H1 (cell line): ENCODE measurements around the gene CASK. TPM values are rescaled to one million over a fixed set of nuclear protein-coding genes. Genes with fewer than 3 reads are reported as not detected.

Source experiments
- CTCF ChIA-PET: fragments of 300-600 bp; sonication (Branson Sonifier 250); formaldehyde crosslinking; loops from one replicate; lab custom pipeline; 2021; ENCODE audit not compliant: partially characterized antibody; lab: Charles Lee
- POLR2A ChIA-PET: fragments of 300-600 bp; sonication (Branson Sonifier 250); formaldehyde crosslinking; loops from one replicate; lab custom pipeline; 2021; ENCODE audit warnings: inconsistent platforms; ENCODE audit not compliant: partially characterized antibody; lab: Charles Lee
- DNase-seq, 2 experiments: peaks; one replicate each; pipeline versions ENCODE4 v3.0.0 to v3.0.0-alpha.2; 2010 to 2022; ENCODE audit warnings: low spot score in 2 of 2, low read depth in 1 of 2, mixed read lengths in 1 of 2
- FAIRE-seq: peaks from 2 replicates; lab custom pipeline; 2011; peaks lifted over from hg19 to GRCh38; lab: Jason Lieb, UNC
- H2AFZ ChIP-seq: 2 replicates; pipeline ENCODE4 v1.8.1; 2012; ENCODE audit warnings: low read length, inconsistent platforms
- H2AK5ac ChIP-seq: 2 replicates; pipeline ENCODE4 v1.6.1; 2013; ENCODE audit warnings: low read depth, low read length
- H2BK120ac ChIP-seq: replicated peaks from 2 replicates; pipeline ENCODE3; 2013; ENCODE audit warnings: low read depth, low read length, inconsistent platforms
- H2BK12ac ChIP-seq: 2 replicates; pipeline ENCODE4 v1.6.1; 2013; ENCODE audit warnings: low read depth, low read length
- H2BK15ac ChIP-seq: 2 replicates; pipeline ENCODE4 v1.6.1; 2013; ENCODE audit warnings: low read length
- H2BK20ac ChIP-seq: 2 replicates; pipeline ENCODE4 v1.6.1; 2013; ENCODE audit warnings: low read length
- H2BK5ac ChIP-seq: 2 replicates; pipeline ENCODE4 v1.6.1; 2013; ENCODE audit warnings: low read depth, low read length
- H3K14ac ChIP-seq: 2 replicates; pipeline ENCODE4 v1.6.1; 2013; ENCODE audit warnings: inconsistent platforms; ENCODE audit not compliant: insufficient read length
- H3K18ac ChIP-seq: 2 replicates; pipeline ENCODE4 v1.6.1; 2013; ENCODE audit warnings: low read length; ENCODE audit errors: extremely low read depth
- H3K23ac ChIP-seq: 2 replicates; pipeline ENCODE4 v1.6.1; 2013; ENCODE audit warnings: inconsistent platforms; ENCODE audit not compliant: insufficient read length
- H3K23me2 ChIP-seq: 2 replicates; pipeline ENCODE4 v1.6.1; 2013; ENCODE audit warnings: low read depth, low read length
- H3K27ac ChIP-seq: 2 replicates; pipeline ENCODE4 v1.6.1; 2011; ENCODE audit warnings: low read depth, low read length, inconsistent platforms
- H3K27me3 ChIP-seq, 4 experiments: replicated peaks in 1 of 4; 1 replicate in 1 of 4; 2 replicates in 3 of 4; pipeline versions ENCODE4 v1.6.1 to v1.8.1; 2011 to 2013; ENCODE audit warnings: low read length in 3 of 4, mild to moderate bottlenecking in 3 of 4, inconsistent platforms in 2 of 4, mixed read lengths in 2 of 4, moderate library complexity in 1 of 4; ENCODE audit not compliant: control insufficient read depth in 3 of 4, insufficient read depth in 3 of 4; ENCODE audit errors: extremely low read depth in 1 of 4
- H3K36me3 ChIP-seq, 4 experiments: 2 replicates each; pipeline versions ENCODE4 v1.6.1 to v1.8.1; 2011 to 2013; ENCODE audit warnings: mild to moderate bottlenecking in 4 of 4, low read length in 3 of 4, moderate library complexity in 2 of 4, control low read depth in 1 of 4, inconsistent platforms in 1 of 4; ENCODE audit not compliant: insufficient read depth in 4 of 4, control insufficient read depth in 2 of 4
- H3K4ac ChIP-seq: replicated peaks from 2 replicates; pipeline ENCODE3; 2013; ENCODE audit warnings: low read length, low read depth, mixed read lengths, inconsistent platforms; ENCODE audit not compliant: insufficient read length
- H3K4me1 ChIP-seq, 4 experiments: replicated peaks in 1 of 4; 1 replicate in 1 of 4; 2 replicates in 3 of 4; pipeline versions ENCODE4 v1.6.1 to v1.8.1; 2011 to 2013; ENCODE audit warnings: low read length in 3 of 4, inconsistent platforms in 2 of 4, mixed read lengths in 1 of 4; ENCODE audit not compliant: insufficient read depth in 4 of 4, control insufficient read depth in 3 of 4
- H3K4me2 ChIP-seq, 2 experiments: 2 replicates each; pipeline versions ENCODE4 v1.6.1 to v1.8.1; 2011 to 2013; ENCODE audit warnings: low read depth in 2 of 2, low read length in 2 of 2, control low read depth in 1 of 2, inconsistent platforms in 1 of 2, mild to moderate bottlenecking in 1 of 2; ENCODE audit not compliant: insufficient read depth in 1 of 2
- H3K4me3 ChIP-seq, 4 experiments: fragments of 200-600, 300-600 bp in 1 of 4; sonication (generic), shearing (Covaris generic), sonication (Bioruptor Twin) in 1 of 4; 2 replicates each; pipeline versions ENCODE4 v1.5.1 to v1.8.1; 2011 to 2016; ENCODE audit warnings: low read length in 4 of 4, low read depth in 3 of 4, control low read depth in 2 of 4, inconsistent platforms in 2 of 4, mild to moderate bottlenecking in 2 of 4, mixed read lengths in 1 of 4, moderate library complexity in 1 of 4; ENCODE audit not compliant: insufficient read depth in 2 of 4; ENCODE audit errors: extremely low read depth in 1 of 4
- H3K56ac ChIP-seq: replicated peaks from 2 replicates; pipeline ENCODE3; 2013; ENCODE audit warnings: low read depth, mild to moderate bottlenecking, mixed read lengths, low read length, inconsistent platforms; ENCODE audit not compliant: insufficient read length
- H3K79me1 ChIP-seq: 2 replicates; pipeline ENCODE4 v1.6.1; 2013; ENCODE audit warnings: low read depth, low read length, control low read depth
- H3K79me2 ChIP-seq, 2 experiments: 2 replicates each; pipeline versions ENCODE4 v1.6.1 to v1.8.1; 2012 to 2013; ENCODE audit warnings: low read length in 2 of 2, mild to moderate bottlenecking in 2 of 2, inconsistent platforms in 1 of 2; ENCODE audit not compliant: insufficient read depth in 2 of 2, control insufficient read depth in 1 of 2
- H3K9ac ChIP-seq, 4 experiments: replicated peaks in 1 of 4; 1 replicate in 1 of 4; 2 replicates in 3 of 4; pipeline versions ENCODE4 v1.6.1 to v1.8.1; 2011 to 2013; ENCODE audit warnings: low read depth in 3 of 4, low read length in 3 of 4, control low read depth in 2 of 4, mild to moderate bottlenecking in 2 of 4, moderate library complexity in 2 of 4, inconsistent platforms in 1 of 4; ENCODE audit errors: extremely low read depth in 1 of 4
- H3K9me3 ChIP-seq, 2 experiments: 2 replicates each; pipeline versions ENCODE4 v1.6.1 to v1.8.1; 2012 to 2013; ENCODE audit warnings: mild to moderate bottlenecking in 2 of 2, moderate library complexity in 2 of 2, control low read depth in 1 of 2, inconsistent platforms in 1 of 2, low read depth in 1 of 2, low read length in 1 of 2, mixed read lengths in 1 of 2; ENCODE audit not compliant: insufficient read depth in 2 of 2
- H4K20me1 ChIP-seq, 2 experiments: replicated peaks in 1 of 2; 2 replicates each; pipeline versions ENCODE3 to v1.8.1; 2011 to 2013; ENCODE audit warnings: inconsistent platforms in 2 of 2, low read length in 2 of 2, mild to moderate bottlenecking in 1 of 2; ENCODE audit not compliant: insufficient read depth in 2 of 2, control insufficient read depth in 1 of 2
- H4K5ac ChIP-seq: 2 replicates; pipeline ENCODE4 v1.6.1; 2013; ENCODE audit warnings: low read length, low read depth, mixed read lengths, inconsistent platforms; ENCODE audit not compliant: insufficient read length
- H4K8ac ChIP-seq: 2 replicates; pipeline ENCODE4 v1.8.0; 2013; ENCODE audit warnings: mild to moderate bottlenecking, moderate library complexity, low read length, inconsistent platforms; ENCODE audit not compliant: insufficient read depth; ENCODE audit errors: extremely low read depth
- H4K91ac ChIP-seq: replicated peaks from 2 replicates; pipeline ENCODE3; 2013; ENCODE audit warnings: low read length, mixed read lengths, inconsistent platforms; ENCODE audit not compliant: insufficient read length
- CEBPB ChIP-seq: IDR thresholded peaks from 2 replicates; pipeline ENCODE4 v1.6.1; 2012; ENCODE audit warnings: low read depth, low read length
- HDAC6 ChIP-seq: IDR thresholded peaks from one replicate; pipeline ENCODE4 v1.7.1; 2012; ENCODE audit warnings: low read depth, mild to moderate bottlenecking, inconsistent platforms, low read length, moderate library complexity
- KDM5A ChIP-seq: fragments of 200-600 bp; IDR thresholded peaks from 2 replicates; pipeline ENCODE4 v1.7.1; 2012; ENCODE audit warnings: mild to moderate bottlenecking, low read length, inconsistent platforms, mixed read lengths
- RFX5 ChIP-seq: IDR thresholded peaks from 2 replicates; pipeline ENCODE4 v1.6.1; 2011; ENCODE audit warnings: low read depth, low read length, improper control_type of control experiment, borderline replicate concordance
- WGBS, 2 experiments: shearing (Covaris generic) in 1 of 2; methylation state at CpG; one replicate each; pipeline versions ENCODE4 v1.1.6 to v1.1.7; 2013 to 2015; ENCODE audit warnings: low lambda C conversion rate in 2 of 2, mixed read lengths in 2 of 2, inconsistent platforms in 1 of 2, low coverage in 1 of 2, missing lambda C conversion rate in 1 of 2; ENCODE audit not compliant: insufficient replicate concordance in 2 of 2, insufficient coverage in 1 of 2, insufficient read length in 1 of 2; ENCODE audit errors: extremely low coverage in 1 of 2, missing lambda C conversion rate in 1 of 2; 5-methylcytosine and 5-hydroxymethylcytosine counted together
- polyA plus RNA-seq, 7 experiments: library from polyadenylated mRNA; depleted of rRNA in 3 of 7; stranded (reverse) in 5 of 7; unstranded in 2 of 7; fragments of >200 nt in 5 of 7; fragments of 200-250 nt in 2 of 7; gene quantifications; 1 replicate in 5 of 7; 2 replicates in 1 of 7; 4 replicates in 1 of 7; pipeline versions ENCODE4 v1.2.1 to v1.2.3, GENCODE V29; 2011 to 2013; ENCODE audit warnings: missing spikeins in 2 of 7, mixed read lengths in 2 of 7
- total RNA-seq: library from RNA; stranded (reverse); fragmentation: NEBNext Ultra II Directional; extraction: Animal tissue kit (Norgen Biotek cat#: 25700); gene quantifications from 2 replicates; pipeline ENCODE4 v1.2.1, GENCODE V29; 2021

The CASK gene
- total and polyA plus RNA-seq, 2 of the 8 experiments (the other 6 are each of a cell fraction or from before 2014, with no cell fraction given), result 21.6 to 55.1 TPM

GRCh38 chrX:41602816-41603345 lies 320.5 kb downstream of the CASK start:
- no peaks in the 10 kb centered on the region for H3K36me3 ChIP-seq
- H3K4me1 ChIP-seq, result peaks cover 0 to 8% (median under 1%) of the 10 kb centered on the region in 4 experiments; a peak in 4 of 7 replicates
- no peak for FAIRE-seq
- H3K79me1 ChIP-seq, result no peaks in the 10 kb centered on the region
- no peak overlapping the region for H4K8ac ChIP-seq
- H3K27me3 ChIP-seq, result no peaks in the 10 kb centered on the region
- no peak overlapping the region for H2AFZ ChIP-seq
- H4K91ac ChIP-seq, result no peak overlapping the region
- H2AK5ac ChIP-seq, result no peak overlapping the region
- no peak overlapping the region for H3K9ac ChIP-seq
- H3K18ac ChIP-seq, result no peak overlapping the region
- H3K4me3 ChIP-seq, result no peak overlapping the region
- no peak overlapping the region for H2BK120ac ChIP-seq
- ChIA-PET POLR2A (no interaction called here), CTCF (no interaction called here)
- 60% methylated on average over 2 of the region's 2 CpGs; no CpG with 5 or more reads in 1 of the 2 experiments for WGBS, 2 experiments
- H3K4ac ChIP-seq, result no peak overlapping the region
- no peak for TF ChIP-seq KDM5A
- no peak for TF ChIP-seq RFX5
- no peak for TF ChIP-seq HDAC6
- TF ChIP-seq CEBPB, result no peak
- H3K23me2 ChIP-seq, result no peaks in the 10 kb centered on the region
- no peak overlapping the region for H2BK20ac ChIP-seq
- no peaks in the 10 kb centered on the region for H3K9me3 ChIP-seq
- no peak overlapping the region for H3K56ac ChIP-seq
- DNase-seq, result no peak
- no peak overlapping the region for H2BK12ac ChIP-seq
- H3K79me2 ChIP-seq, result no peaks in the 10 kb centered on the region
- H4K20me1 ChIP-seq, result no peaks in the 10 kb centered on the region
- H3K27ac ChIP-seq, result no peak overlapping the region
- peak overlapping the region; percentile 28; a peak in 2 of 4 replicates for H3K4me2 ChIP-seq
- H3K14ac ChIP-seq, result no peak overlapping the region
- H2BK5ac ChIP-seq, result no peak overlapping the region; the same call in 1 of the 2 replicates
- no peak overlapping the region for H2BK15ac ChIP-seq
- no peak overlapping the region for H4K5ac ChIP-seq
- no peak overlapping the region for H3K23ac ChIP-seq
